Stimulated activated CD4-positive, alpha-beta T cell treated with anti-CD3 and anti-CD28 coated beads, TNF-alpha, amount 100 ng/mL, for 1 hour (primary cell): Measurements from ENCODE around the gene SECTM1.
A peak's percentile ranks its signal among the peaks of the same experiment; 100 is the strongest.
"Not testable (repeated sequence)": the region's sequence is repeated elsewhere in the genome, so short reads cannot be mapped to it uniquely, and the experiment has no call there.

ENCODE experiments used
- DNase-seq, 3 donors: peaks; one replicate each; pipeline ENCODE4 v3.0.0-alpha.2; 2020; ENCODE audit warnings: low read depth in 3 of 3, low spot score in 1 of 3

The SECTM1 gene

DNA sequence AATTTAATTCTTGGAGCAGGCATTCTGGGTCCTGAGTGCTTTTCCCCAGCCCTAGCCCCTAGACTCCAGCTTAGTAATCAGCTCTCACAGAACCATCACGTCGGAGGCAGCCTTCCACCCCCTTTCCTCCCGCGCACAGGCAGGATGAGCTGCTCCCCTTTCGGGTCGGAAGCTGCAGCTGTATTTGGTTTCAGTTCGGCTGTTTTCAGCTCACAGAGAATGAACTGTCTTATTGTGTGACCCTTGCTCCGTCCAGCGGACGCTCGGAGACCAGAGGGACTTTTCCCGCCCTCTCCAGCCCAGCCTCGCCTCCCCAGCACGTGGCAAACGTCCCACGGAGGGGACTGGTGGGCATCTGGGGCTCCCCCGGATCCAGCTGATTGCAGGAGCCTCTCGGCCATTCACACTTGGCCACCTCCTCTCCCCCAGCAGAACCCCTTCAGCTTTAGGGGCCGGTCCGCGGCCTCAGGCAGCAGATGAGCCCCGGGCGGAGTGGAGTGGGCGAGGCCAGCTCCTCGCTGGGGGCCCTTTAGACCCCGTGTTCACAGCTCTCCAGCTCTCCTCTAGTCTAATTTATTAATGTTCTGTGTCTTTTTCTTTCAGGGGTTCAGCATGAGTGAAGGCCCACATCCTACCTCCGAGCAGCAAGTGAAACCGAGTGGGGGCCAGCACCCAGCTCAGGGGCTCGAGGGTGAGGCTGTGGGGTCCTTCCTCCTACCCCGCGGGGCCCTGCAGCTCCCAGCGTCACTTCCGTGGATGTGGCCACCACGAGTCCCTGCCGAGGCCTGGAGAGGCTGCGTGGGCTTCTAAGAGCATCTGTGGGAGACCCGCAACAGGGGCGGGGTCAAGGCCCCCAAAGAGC is 37.1 kb upstream of the SECTM1 start:
- peak in 1 of 3 donors; percentile 22 for DNase-seq

DNA sequence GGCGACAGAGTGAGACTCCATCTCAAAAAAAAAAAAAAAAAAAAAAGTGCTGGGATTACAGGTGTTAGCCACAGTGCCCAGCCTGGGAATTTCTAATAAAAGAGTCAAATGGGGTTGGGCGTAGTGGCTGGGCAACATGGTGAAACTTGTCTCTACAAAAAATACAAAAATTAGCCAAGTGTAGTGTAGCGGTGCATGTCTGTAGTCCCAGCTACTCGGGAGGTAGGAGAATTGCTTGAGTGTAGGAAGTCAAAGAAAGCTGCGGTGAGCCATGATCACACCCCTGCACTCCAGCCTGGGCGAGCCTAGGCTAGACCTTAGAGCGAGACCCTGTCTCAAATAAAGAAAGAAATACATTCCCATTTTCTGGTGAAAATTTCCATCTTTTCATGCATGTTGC is 35.6 kb upstream of the SECTM1 start:
- no peak for DNase-seq

DNA sequence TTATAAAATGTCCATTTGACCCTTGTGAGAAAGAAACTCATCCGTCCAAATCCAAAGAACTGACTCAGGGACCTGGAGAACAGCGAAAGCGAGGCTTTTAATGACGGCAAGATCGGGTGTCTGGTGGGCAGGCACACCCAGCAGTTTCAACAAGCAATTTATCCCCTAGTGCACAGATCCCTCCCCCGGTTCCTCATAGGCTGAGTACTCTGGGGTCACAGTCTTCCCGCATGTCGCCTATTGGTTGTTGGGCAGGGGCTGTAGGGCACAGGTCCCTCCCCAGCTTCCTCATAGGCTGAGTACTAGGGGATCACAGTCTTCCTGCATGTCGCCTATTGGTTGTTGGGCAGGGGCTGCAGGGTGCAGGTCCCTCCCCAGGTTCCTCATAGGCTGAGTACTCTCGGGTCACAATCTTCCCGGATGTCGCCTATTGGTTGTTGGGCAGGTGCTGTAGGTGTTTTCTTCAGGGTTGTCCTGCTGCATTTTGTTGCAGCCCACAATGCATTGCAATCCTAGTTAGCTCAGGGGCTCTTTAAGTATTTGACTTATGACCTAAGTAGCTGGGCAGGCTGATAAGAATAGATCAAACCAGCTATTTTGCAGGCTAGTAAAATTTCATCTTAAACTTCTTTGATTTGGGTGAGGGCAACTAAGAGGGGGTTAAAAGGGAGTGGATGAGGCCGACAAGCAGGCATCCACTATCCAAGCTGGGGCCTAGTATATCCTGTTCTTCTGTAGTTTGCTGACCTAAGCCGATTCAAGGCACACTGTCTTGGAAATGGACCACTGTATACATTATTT is 34.4 kb upstream of the SECTM1 start:
- DNase-seq: no peak

DNA sequence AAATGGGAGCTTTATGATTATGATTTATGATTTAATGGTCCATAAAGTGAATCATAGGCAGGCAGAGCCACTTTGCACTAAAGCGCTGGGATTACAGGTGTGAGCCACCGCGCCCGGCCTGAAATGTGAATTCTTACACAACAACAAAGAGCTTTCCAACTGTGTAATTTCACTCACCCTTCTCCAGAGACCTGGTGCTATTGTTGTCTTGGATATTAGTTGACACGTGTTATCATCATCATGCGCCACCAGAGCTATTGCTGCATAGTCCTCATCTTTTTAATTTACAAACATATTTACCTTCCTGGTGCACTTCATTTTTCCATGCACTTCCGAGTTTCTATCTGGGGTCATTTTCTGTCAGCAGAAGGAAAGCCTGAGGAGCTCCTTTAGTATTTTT is 33.2 kb upstream of the SECTM1 start:
- DNase-seq: no peak

DNA sequence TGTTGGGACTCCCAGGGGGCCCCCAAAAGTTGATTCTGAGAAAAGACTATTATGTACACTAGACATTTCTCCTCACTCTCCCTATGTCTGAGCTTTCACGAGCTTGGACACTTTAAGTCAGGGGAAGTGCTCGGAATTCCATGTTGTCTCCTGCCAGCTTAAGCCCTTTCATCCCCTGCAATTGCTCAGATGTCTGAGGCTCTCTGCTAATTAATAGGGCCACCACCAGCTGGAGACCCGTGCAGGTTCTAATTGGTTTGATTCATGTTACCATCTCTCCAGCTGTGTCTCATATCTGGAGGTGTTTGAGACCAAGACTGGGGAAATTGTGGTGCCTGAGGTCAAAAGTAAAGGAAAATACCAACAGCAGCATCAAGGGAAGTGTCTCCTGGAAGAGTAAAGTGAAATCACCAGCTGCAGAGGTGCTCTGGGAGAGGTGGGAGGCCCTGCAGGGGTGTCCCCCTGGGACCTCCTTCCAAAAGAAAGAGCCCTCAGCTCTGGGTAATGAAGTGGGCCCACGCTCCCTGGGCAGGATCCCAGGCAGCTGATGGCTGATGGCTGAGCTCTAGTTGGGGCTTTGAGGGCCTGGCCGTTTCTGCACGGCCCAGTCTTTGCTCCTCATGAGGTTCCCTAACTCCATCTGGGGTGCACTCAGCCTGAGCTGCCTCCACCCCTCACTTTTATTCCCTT is 32.2 kb upstream of the SECTM1 start:
- no peak for DNase-seq

DNA sequence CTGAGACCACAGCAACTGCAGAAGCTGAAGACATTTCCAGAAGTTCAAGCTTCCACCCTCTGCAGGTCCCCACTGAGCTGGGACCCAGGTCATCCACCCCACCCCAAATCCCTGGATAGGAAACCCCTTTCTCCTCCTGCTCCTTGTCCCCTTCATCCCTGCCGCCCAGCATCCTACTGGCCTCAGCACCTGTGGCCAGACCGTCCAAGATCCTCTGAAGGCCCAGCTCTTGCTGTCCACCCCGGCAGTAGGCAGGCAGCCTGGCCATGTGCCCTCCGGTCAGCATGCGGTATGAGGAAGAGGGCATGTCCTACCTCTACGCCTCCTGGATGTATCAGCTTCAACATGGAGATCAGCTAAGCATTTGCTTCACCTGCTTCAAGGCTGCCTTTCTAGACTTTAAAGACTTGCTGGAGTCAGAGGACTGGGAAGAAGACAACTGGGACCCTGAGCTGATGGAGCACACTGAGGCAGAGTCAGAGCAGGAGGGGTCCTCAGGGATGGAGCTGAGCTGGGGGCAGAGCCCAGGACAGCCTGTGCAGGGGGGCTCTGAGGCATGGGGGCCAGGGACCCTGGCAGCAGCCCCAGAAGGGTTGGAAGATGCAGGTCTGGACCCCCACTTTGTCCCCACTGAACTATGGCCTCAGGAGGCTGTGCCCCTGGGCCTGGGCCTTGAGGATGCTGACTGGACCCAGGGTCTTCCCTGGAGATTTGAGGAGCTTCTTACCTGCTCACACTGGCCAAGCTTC is 28.5 kb upstream of the SECTM1 start:
- no peak for DNase-seq

DNA sequence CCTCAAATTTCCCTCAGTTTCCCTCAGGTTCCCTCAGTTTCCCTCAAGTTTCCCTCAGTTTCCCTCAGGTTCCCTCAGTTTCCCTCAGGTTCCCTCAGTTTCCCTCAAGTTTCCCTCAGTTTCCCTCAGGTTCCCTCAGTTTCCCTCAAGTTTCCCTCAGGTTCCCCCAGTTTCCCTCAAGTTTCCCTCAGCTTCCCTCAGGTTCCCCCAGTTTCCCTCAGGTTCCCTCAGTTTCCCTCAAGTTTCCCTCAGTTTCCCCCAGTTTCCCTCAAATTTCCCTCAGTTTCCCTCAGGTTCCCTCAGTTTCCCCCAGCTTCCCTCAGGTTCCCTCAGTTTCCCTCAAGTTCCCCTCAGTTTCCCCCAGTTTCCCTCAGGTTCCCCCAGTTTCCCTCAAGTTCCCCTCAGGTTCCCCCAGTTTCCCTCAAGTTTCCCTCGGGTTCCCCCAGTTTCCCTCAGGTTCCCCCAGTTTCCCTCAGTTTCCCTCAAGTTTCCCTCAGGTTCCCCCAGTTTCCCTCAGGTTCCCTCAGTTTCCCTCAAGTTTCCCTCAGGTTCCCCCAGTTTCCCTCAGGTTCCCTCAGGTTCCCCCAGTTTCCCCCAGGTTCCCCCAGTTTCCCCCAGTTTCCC is 26.0 kb upstream of the SECTM1 start:
- DNase-seq: not testable (repeated sequence)

DNA sequence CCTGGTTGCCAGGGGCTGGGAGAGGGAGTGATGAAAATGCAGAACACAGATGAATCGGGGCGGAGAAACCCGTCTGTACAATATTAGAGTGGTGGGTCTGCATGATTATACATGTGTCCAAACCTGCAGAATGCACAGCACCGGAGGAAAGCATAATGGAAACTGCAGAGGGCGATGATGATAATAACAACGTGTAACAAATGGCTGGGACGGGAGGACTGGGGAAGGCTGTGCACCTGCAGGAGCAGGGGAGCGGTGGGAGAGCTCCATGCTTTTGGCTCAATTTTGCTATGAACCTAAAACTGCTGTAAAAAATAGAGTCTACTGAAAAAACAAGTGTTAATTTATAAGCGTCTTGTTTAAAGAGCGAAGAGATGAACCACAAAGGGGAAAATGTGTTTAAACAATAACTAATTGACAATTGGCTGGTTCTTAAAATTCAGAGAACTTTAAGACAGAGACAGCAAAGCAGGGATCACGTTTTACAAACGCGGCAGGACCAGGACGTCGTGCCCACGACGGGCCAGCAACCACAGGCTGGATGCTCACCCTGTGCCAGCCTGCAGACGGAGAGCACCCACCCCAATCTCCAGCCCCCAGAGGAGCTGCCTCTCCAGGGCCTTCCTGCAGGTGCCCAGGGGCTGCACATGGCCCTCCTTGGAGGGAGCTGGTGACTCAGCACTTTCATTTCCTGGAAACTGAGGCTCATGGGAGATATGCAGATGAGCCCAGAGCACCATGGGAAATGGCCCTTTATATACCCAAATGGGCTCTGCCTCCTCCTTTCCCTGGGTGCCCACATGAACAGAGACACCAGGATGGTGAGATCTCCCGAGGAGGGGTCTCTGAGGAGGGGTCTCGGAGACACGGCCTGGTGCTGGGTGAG is 25.1 kb upstream of the SECTM1 start, which contains the start of gene TEX19:
Gene TEX19, plus strand, starts transcription at position 783 of the 886 bp plus-strand sequence. CDS start 2,904 bp downstream, outside the sequence.
- no peak for DNase-seq

DNA sequence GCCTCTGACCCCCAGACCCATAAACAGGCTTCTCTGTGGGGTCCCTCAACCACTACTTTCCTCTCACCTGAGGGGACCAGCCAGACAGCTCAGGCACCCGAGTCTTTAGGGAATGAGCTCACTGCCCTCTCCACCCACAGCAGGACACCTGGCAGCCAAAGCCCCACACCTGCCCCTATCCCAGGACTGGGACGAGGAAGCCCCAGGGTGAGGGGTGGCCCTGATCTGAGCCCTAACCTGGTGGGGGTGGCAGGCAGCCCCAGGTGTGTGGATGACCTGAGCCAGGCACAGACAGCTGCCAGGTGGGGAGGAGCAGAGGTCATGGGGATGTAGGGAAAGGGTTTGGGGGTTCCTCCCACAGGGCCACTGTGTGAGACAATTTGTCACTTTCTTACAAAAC is 23.8 kb upstream of the SECTM1 start:
- no peak for DNase-seq

DNA sequence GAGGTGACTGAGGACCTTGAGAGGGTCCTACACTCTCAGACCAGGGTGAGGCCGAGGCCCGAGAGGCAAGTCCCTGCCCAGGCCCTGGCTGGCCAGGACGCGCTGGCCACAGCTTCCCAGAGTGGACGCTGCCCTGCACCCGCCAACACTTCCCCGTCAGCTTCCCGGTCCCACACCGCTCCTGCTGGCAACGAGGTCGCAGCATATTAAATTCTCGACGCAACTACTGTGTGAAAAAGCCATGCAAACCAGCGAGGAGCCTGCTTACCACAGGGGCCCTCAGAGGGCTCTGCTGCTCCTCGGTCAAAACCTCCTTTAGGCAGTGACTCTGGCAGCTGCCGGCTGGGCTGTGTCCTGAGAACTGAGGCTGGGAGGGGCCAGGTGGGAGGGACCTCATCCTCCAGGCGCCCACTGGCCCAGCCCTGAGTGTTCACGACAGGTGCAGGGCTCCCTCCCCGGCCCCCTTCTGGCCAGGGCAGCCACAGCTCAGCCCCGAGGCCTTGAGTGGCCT is 23.3 kb upstream of the SECTM1 start:
- DNase-seq: no peak

DNA sequence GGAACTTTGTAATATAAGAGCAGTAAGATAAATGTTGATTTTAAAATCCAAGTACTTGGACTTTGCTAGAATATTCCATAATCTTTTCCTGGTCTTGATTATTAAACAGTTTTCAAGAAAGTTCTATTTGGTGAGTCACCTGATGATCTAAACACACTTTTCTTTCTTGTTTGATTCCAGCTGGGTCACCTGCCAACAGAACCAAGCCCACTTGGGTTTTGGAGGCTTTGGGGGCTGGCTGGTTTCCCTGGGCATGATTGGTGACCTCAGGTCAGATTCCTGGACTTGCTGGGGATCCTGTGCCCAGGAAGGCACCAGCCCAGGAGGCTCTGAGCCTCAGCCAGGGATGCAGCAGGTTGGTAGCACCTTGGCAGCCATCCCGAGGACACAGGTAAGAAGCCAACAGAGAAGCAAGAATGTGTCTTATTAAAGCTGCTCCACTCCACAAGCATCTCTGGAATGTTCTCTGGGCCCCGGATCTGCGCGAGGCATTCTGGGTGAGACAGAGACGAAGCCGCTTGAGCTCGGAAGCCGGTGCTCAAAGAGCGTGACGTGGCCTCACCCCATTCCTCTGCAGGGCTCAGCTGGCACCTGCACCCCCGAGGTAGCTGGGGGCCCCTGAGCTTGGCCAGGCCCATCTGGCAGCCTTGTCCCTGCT is 22.3 kb upstream of the SECTM1 start:
- no peak for DNase-seq

DNA sequence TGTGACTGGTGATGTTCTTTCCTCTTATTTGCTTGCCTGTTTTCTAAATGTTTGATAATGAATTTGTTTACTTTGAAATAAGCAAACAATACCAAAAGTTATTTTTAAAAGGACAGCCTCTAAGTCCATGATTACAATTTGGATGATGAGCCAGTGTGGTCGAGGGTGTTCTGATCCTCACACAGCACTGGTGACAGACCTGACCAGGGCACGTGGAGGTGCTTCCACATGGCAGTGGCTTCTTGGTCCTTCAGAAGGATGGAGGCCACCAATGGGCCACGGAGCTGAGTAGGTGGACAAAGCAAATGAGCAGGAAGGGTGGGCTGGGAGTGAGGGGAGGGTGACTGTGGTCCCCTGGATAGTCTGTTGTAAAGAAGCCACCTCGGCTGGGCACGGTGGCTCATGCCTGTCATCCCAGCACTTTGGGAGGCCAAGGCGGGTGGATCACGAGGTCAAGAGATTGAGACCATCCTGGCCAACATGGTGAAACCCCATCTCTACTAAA is 21.3 kb upstream of the SECTM1 start:
- DNase-seq: no peak

DNA sequence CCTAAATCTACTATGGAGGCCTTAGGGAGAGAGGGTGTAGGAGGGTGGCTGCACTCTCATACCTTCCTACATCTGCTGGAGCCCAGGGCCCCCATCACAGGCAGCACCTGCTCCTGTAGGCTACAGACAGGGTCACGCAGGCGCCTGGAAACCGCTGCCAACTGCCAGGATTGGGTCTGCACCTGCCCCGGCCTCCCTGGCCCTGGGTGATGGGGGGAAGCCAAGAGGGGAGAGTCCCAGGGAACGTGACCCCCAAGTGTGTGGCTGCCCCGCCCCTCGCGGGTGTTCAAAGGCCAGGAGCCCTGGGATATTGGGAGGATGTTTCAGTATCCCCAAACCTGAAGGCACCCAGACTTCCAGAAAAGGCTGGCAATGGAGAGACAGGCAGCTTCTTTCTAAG is 19.9 kb upstream of the SECTM1 start:
- no peak for DNase-seq

DNA sequence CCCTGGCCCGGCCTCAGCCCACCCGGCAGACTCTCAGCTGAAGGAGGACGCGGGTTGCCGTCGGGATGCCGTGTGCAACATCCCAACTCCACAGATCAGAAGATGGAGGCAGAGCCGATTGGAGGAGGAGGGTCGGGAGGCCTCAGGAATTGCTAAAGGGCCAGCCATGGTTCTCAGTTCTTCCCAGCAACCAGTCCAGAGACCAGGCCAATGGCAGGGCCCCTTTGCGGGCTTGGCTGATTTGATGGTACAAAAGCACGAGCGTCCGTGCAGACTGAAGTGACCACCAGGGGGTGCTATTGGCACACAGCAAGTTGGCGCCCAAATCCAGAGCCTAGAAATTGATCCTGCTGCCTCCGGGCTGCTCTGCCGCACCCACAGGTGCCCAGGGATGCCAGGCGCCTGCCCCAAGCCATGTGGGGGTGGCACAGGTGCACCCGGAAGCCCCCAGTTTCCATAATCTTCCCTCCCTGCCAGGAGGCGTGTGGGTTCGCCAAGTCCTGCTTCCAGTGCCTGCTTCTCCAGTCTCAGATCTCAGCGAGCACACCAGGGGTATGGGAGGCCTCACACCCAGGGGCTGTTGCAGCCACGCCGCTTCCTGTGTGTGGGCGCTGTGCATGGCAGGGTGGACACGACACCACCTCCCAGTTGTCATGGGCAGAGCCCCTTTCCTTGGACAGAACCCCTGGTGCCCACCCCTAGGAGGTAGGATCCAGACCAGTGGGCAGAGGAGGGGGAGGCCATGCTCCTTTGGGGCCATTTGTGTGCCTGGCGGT is 18.3 kb upstream of the SECTM1 start:
- DNase-seq: peak; percentile 56 to 67 (median 66)

DNA sequence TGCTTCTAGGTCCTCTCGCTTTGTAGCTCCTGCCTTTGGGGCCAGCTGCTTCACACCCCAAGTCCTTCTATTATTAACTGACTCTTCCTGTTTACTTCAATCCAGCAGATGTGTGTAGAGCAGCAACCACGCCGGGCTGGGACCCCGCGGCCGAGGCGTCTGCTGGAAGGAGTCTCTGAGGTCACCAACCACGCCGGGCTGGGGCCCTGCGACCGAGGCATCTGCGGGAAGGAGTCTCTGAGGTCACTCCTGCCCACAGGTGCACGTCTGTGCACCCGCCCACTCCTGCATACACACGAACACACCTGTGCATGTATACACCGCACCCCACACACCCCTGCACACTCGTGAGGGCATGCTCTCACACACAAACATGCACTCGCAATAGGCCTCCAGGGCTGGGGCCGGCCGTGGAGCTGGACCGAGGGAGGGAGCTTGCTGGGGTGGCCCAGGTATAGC is 17.7 kb upstream of the SECTM1 start:
- no peak for DNase-seq

DNA sequence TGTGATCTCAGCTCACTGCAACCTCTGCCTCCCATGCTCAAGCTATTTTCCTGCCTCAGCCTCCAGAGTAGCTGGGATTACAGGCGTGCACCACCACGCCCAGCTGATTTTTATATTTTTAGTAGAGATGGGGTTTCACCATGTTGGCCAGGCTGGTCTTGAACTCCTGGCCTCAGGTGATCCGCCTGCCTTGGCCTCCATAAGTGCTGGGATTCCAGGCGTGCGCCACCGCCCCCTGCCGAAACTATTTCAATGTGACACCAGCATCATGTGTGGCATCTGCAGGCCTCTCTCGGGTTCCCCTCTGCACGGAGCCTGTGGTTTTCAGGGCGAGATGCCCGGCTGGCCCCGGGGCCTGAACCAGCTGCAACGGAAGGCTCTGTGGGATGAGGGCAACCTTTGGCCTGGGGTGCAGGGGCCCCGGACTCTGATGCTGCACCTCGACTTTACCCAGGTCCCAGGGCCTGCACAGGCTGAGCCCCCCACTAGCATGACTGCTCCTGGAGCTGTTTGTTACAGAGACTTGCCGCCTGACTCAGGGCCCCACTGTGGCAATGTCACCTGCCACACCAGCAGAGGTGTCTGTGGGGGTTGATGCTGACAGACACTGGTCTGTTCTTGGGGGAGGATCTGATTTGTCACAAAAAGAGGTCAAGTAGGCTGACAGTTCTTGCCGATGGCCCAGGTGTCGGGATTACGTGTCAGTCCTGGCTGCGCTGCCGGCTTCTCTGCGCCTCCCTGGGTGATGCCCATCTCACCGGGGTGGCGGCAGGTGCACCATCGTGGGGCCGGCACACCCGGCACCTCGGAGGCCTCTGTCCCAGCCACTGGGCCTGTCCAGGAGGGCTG is 16.8 kb upstream of the SECTM1 start:
- DNase-seq: no peak

DNA sequence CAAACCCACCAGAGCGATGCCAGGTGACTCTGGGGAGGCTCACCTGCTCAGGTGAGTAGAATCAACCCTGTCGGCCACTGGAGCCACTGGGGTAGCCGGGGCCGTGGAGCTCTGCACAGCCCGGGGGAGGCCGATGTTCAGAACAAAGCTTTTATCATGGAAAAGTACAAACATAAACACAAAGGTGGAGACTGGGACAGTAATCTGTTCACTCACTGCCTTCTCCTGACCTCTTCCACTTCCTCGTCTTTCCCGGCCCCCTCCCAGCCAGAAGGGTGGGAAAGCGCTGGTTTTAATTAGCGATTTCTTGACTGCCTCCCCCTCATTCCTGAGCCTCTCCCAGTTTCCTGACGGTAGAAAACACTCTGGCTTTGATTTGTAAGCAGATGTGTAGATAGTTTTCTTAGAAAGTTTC is 15.7 kb upstream of the SECTM1 start:
- no peak for DNase-seq
